H1 (cell line): Measurements from ENCODE around the gene TMEM250. TPM values are rescaled to one million over a fixed set of nuclear protein-coding genes. Genes with fewer than 3 reads are reported as not detected.
A peak's percentile ranks its signal among the peaks of the same experiment; 100 is the strongest.

Experiments used
- CTCF ChIA-PET: fragments of 300-600 bp; sonication (Branson Sonifier 250); formaldehyde crosslinking; loops from one replicate; lab custom pipeline; 2021; ENCODE audit not compliant: partially characterized antibody; lab: Charles Lee
- POLR2A ChIA-PET: fragments of 300-600 bp; sonication (Branson Sonifier 250); formaldehyde crosslinking; loops from one replicate; lab custom pipeline; 2021; ENCODE audit warnings: inconsistent platforms; ENCODE audit not compliant: partially characterized antibody; lab: Charles Lee
- DNase-seq, 2 experiments: peaks; one replicate each; pipeline versions ENCODE4 v3.0.0 to v3.0.0-alpha.2; 2010 to 2022; ENCODE audit warnings: low spot score in 2 of 2, low read depth in 1 of 2, mixed read lengths in 1 of 2
- FAIRE-seq: peaks from 2 replicates; lab custom pipeline; 2011; peaks lifted over from hg19 to GRCh38; lab: Jason Lieb, UNC
- H2AFZ ChIP-seq: 2 replicates; pipeline ENCODE4 v1.8.1; 2012; ENCODE audit warnings: low read length, inconsistent platforms
- H2AK5ac ChIP-seq: 2 replicates; pipeline ENCODE4 v1.6.1; 2013; ENCODE audit warnings: low read depth, low read length
- H2BK120ac ChIP-seq: replicated peaks from 2 replicates; pipeline ENCODE3; 2013; ENCODE audit warnings: low read depth, low read length, inconsistent platforms
- H2BK12ac ChIP-seq: 2 replicates; pipeline ENCODE4 v1.6.1; 2013; ENCODE audit warnings: low read depth, low read length
- H2BK15ac ChIP-seq: 2 replicates; pipeline ENCODE4 v1.6.1; 2013; ENCODE audit warnings: low read length
- H2BK20ac ChIP-seq: 2 replicates; pipeline ENCODE4 v1.6.1; 2013; ENCODE audit warnings: low read length
- H2BK5ac ChIP-seq: 2 replicates; pipeline ENCODE4 v1.6.1; 2013; ENCODE audit warnings: low read depth, low read length
- H3K14ac ChIP-seq: 2 replicates; pipeline ENCODE4 v1.6.1; 2013; ENCODE audit warnings: inconsistent platforms; ENCODE audit not compliant: insufficient read length
- H3K18ac ChIP-seq: 2 replicates; pipeline ENCODE4 v1.6.1; 2013; ENCODE audit warnings: low read length; ENCODE audit errors: extremely low read depth
- H3K23ac ChIP-seq: 2 replicates; pipeline ENCODE4 v1.6.1; 2013; ENCODE audit warnings: inconsistent platforms; ENCODE audit not compliant: insufficient read length
- H3K23me2 ChIP-seq: 2 replicates; pipeline ENCODE4 v1.6.1; 2013; ENCODE audit warnings: low read depth, low read length
- H3K27ac ChIP-seq: 2 replicates; pipeline ENCODE4 v1.6.1; 2011; ENCODE audit warnings: low read depth, low read length, inconsistent platforms
- H3K27me3 ChIP-seq, 4 experiments: replicated peaks in 1 of 4; 1 replicate in 1 of 4; 2 replicates in 3 of 4; pipeline versions ENCODE4 v1.6.1 to v1.8.1; 2011 to 2013; ENCODE audit warnings: low read length in 3 of 4, mild to moderate bottlenecking in 3 of 4, inconsistent platforms in 2 of 4, mixed read lengths in 2 of 4, moderate library complexity in 1 of 4; ENCODE audit not compliant: control insufficient read depth in 3 of 4, insufficient read depth in 3 of 4; ENCODE audit errors: extremely low read depth in 1 of 4
- H3K36me3 ChIP-seq, 4 experiments: 2 replicates each; pipeline versions ENCODE4 v1.6.1 to v1.8.1; 2011 to 2013; ENCODE audit warnings: mild to moderate bottlenecking in 4 of 4, low read length in 3 of 4, moderate library complexity in 2 of 4, control low read depth in 1 of 4, inconsistent platforms in 1 of 4; ENCODE audit not compliant: insufficient read depth in 4 of 4, control insufficient read depth in 2 of 4
- H3K4ac ChIP-seq: replicated peaks from 2 replicates; pipeline ENCODE3; 2013; ENCODE audit warnings: low read length, low read depth, mixed read lengths, inconsistent platforms; ENCODE audit not compliant: insufficient read length
- H3K4me1 ChIP-seq, 4 experiments: replicated peaks in 1 of 4; 1 replicate in 1 of 4; 2 replicates in 3 of 4; pipeline versions ENCODE4 v1.6.1 to v1.8.1; 2011 to 2013; ENCODE audit warnings: low read length in 3 of 4, inconsistent platforms in 2 of 4, mixed read lengths in 1 of 4; ENCODE audit not compliant: insufficient read depth in 4 of 4, control insufficient read depth in 3 of 4
- H3K4me2 ChIP-seq, 2 experiments: 2 replicates each; pipeline versions ENCODE4 v1.6.1 to v1.8.1; 2011 to 2013; ENCODE audit warnings: low read depth in 2 of 2, low read length in 2 of 2, control low read depth in 1 of 2, inconsistent platforms in 1 of 2, mild to moderate bottlenecking in 1 of 2; ENCODE audit not compliant: insufficient read depth in 1 of 2
- H3K4me3 ChIP-seq, 4 experiments: fragments of 200-600, 300-600 bp in 1 of 4; sonication (generic), shearing (Covaris generic), sonication (Bioruptor Twin) in 1 of 4; 2 replicates each; pipeline versions ENCODE4 v1.5.1 to v1.8.1; 2011 to 2016; ENCODE audit warnings: low read length in 4 of 4, low read depth in 3 of 4, control low read depth in 2 of 4, inconsistent platforms in 2 of 4, mild to moderate bottlenecking in 2 of 4, mixed read lengths in 1 of 4, moderate library complexity in 1 of 4; ENCODE audit not compliant: insufficient read depth in 2 of 4; ENCODE audit errors: extremely low read depth in 1 of 4
- H3K56ac ChIP-seq: replicated peaks from 2 replicates; pipeline ENCODE3; 2013; ENCODE audit warnings: low read depth, mild to moderate bottlenecking, mixed read lengths, low read length, inconsistent platforms; ENCODE audit not compliant: insufficient read length
- H3K79me1 ChIP-seq: 2 replicates; pipeline ENCODE4 v1.6.1; 2013; ENCODE audit warnings: low read depth, low read length, control low read depth
- H3K79me2 ChIP-seq, 2 experiments: 2 replicates each; pipeline versions ENCODE4 v1.6.1 to v1.8.1; 2012 to 2013; ENCODE audit warnings: low read length in 2 of 2, mild to moderate bottlenecking in 2 of 2, inconsistent platforms in 1 of 2; ENCODE audit not compliant: insufficient read depth in 2 of 2, control insufficient read depth in 1 of 2
- H3K9ac ChIP-seq, 4 experiments: replicated peaks in 1 of 4; 1 replicate in 1 of 4; 2 replicates in 3 of 4; pipeline versions ENCODE4 v1.6.1 to v1.8.1; 2011 to 2013; ENCODE audit warnings: low read depth in 3 of 4, low read length in 3 of 4, control low read depth in 2 of 4, mild to moderate bottlenecking in 2 of 4, moderate library complexity in 2 of 4, inconsistent platforms in 1 of 4; ENCODE audit errors: extremely low read depth in 1 of 4
- H3K9me3 ChIP-seq, 2 experiments: 2 replicates each; pipeline versions ENCODE4 v1.6.1 to v1.8.1; 2012 to 2013; ENCODE audit warnings: mild to moderate bottlenecking in 2 of 2, moderate library complexity in 2 of 2, control low read depth in 1 of 2, inconsistent platforms in 1 of 2, low read depth in 1 of 2, low read length in 1 of 2, mixed read lengths in 1 of 2; ENCODE audit not compliant: insufficient read depth in 2 of 2
- H4K20me1 ChIP-seq, 2 experiments: replicated peaks in 1 of 2; 2 replicates each; pipeline versions ENCODE3 to v1.8.1; 2011 to 2013; ENCODE audit warnings: inconsistent platforms in 2 of 2, low read length in 2 of 2, mild to moderate bottlenecking in 1 of 2; ENCODE audit not compliant: insufficient read depth in 2 of 2, control insufficient read depth in 1 of 2
- H4K5ac ChIP-seq: 2 replicates; pipeline ENCODE4 v1.6.1; 2013; ENCODE audit warnings: low read length, low read depth, mixed read lengths, inconsistent platforms; ENCODE audit not compliant: insufficient read length
- H4K8ac ChIP-seq: 2 replicates; pipeline ENCODE4 v1.8.0; 2013; ENCODE audit warnings: mild to moderate bottlenecking, moderate library complexity, low read length, inconsistent platforms; ENCODE audit not compliant: insufficient read depth; ENCODE audit errors: extremely low read depth
- H4K91ac ChIP-seq: replicated peaks from 2 replicates; pipeline ENCODE3; 2013; ENCODE audit warnings: low read length, mixed read lengths, inconsistent platforms; ENCODE audit not compliant: insufficient read length
- EZH2 ChIP-seq: fragments of 200-600 bp; sonication (generic); IDR thresholded peaks from 2 replicates; pipeline ENCODE4 v1.7.1; 2012; ENCODE audit warnings: low read depth, mild to moderate bottlenecking, moderate library complexity, low read length, inconsistent platforms; ENCODE audit not compliant: severe bottlenecking
- FOSL1 ChIP-seq: IDR thresholded peaks from 2 replicates; pipeline ENCODE4 v1.6.1; 2011; ENCODE audit warnings: mild to moderate bottlenecking, low read depth, low read length, moderate library complexity; ENCODE audit not compliant: insufficient read depth
- NRF1 ChIP-seq: IDR thresholded peaks from 2 replicates; pipeline ENCODE4 v1.6.1; 2011; ENCODE audit warnings: mild to moderate bottlenecking, low read depth, low read length, improper control_type of control experiment
- RNF2 ChIP-seq: fragments of 200-900, 300-1000 bp; sonication (generic); IDR thresholded peaks from 2 replicates; pipeline ENCODE4 v1.7.1; 2016; ENCODE audit warnings: borderline replicate concordance, low read depth, mild to moderate bottlenecking, antibody characterized with exemption, low read length; ENCODE audit not compliant: poor library complexity, severe bottlenecking; ENCODE audit errors: missing control alignments
- YY1 ChIP-seq: IDR thresholded peaks from 2 replicates; pipeline ENCODE4 v1.6.1; 2011; ENCODE audit warnings: low read depth, mild to moderate bottlenecking, low read length
- ZNF274 ChIP-seq: IDR thresholded peaks from 2 replicates; pipeline ENCODE4 v1.7.0; 2012; ENCODE audit warnings: low read length, borderline replicate concordance; ENCODE audit errors: extremely low read depth
- WGBS, 2 experiments: shearing (Covaris generic) in 1 of 2; methylation state at CpG; one replicate each; pipeline versions ENCODE4 v1.1.6 to v1.1.7; 2013 to 2015; ENCODE audit warnings: low lambda C conversion rate in 2 of 2, mixed read lengths in 2 of 2, inconsistent platforms in 1 of 2, low coverage in 1 of 2, missing lambda C conversion rate in 1 of 2; ENCODE audit not compliant: insufficient replicate concordance in 2 of 2, insufficient coverage in 1 of 2, insufficient read length in 1 of 2; ENCODE audit errors: extremely low coverage in 1 of 2, missing lambda C conversion rate in 1 of 2; 5-methylcytosine and 5-hydroxymethylcytosine counted together
- polyA plus RNA-seq, 7 experiments: library from polyadenylated mRNA; depleted of rRNA in 3 of 7; stranded (reverse) in 5 of 7; unstranded in 2 of 7; fragments of >200 nt in 5 of 7; fragments of 200-250 nt in 2 of 7; gene quantifications; 1 replicate in 5 of 7; 2 replicates in 1 of 7; 4 replicates in 1 of 7; pipeline versions ENCODE4 v1.2.1 to v1.2.3, GENCODE V29; 2011 to 2013; ENCODE audit warnings: missing spikeins in 2 of 7, mixed read lengths in 2 of 7
- total RNA-seq: library from RNA; stranded (reverse); fragmentation: NEBNext Ultra II Directional; extraction: Animal tissue kit (Norgen Biotek cat#: 25700); gene quantifications from 2 replicates; pipeline ENCODE4 v1.2.1, GENCODE V29; 2021

The TMEM250 gene
- total and polyA plus RNA-seq, 2 of the 8 experiments (the other 6 are each of a cell fraction or from before 2014, with no cell fraction given) = 22.3 to 34.9 TPM

GRCh38 chr9:136088939-136089696, 29.6 kb downstream of the TMEM250 start:
- peaks cover 3 to 5% of the 10 kb centered on the region in 2 experiments for H4K20me1 ChIP-seq
- no peaks in the 10 kb centered on the region for H3K9me3 ChIP-seq
- H2BK15ac ChIP-seq = no peak overlapping the region
- no peak overlapping the region for H3K4me3 ChIP-seq
- H3K79me2 ChIP-seq = peaks cover 0 to 6% of the 10 kb centered on the region in 2 experiments; a peak in 1 of 4 replicates
- WGBS, 2 experiments = 79% methylated on average over 16 of the region's 22 CpGs; no CpG with 5 or more reads in 1 of the 2 experiments
- H4K5ac ChIP-seq = no peak overlapping the region
- no peaks in the 10 kb centered on the region; the same call in 1 of the 2 replicates for H3K79me1 ChIP-seq
- no peak overlapping the region; the same call in 1 of the 2 replicates for H3K18ac ChIP-seq
- H3K14ac ChIP-seq = no peak overlapping the region
- H3K4me2 ChIP-seq = no peak overlapping the region
- ChIA-PET CTCF (interaction anchor here (0.9 to 1.6 kb wide), 3 partner anchors 16 to 42 kb away, joined by 4 to 6 read pairs (median 4); no protein-coding TSS in a partner anchor), POLR2A (interaction anchor here (1.1 kb wide), 1 partner anchor 22 kb away, joined by 4 read pairs; no protein-coding TSS in a partner anchor)
- peaks cover 0 to 38% (median 20%) of the 10 kb centered on the region in 4 experiments; a peak in 6 of 7 replicates for H3K4me1 ChIP-seq
- H3K23me2 ChIP-seq = peaks cover 3% of the 10 kb centered on the region; the same call in 1 of the 2 replicates
- H2BK5ac ChIP-seq = no peak overlapping the region; the same call in 1 of the 2 replicates
- H3K27me3 ChIP-seq = peaks cover 2 to 13% (median 10%) of the 10 kb centered on the region in 4 experiments; a peak in 6 of 7 replicates
- H3K23ac ChIP-seq = no peak overlapping the region
- no peak overlapping the region for H2AFZ ChIP-seq
- no peak overlapping the region for H4K91ac ChIP-seq
- no peaks in the 10 kb centered on the region for H3K36me3 ChIP-seq
- FAIRE-seq = no peak
- no peak overlapping the region for H2AK5ac ChIP-seq
- no peak for DNase-seq
- H2BK120ac ChIP-seq = no peak overlapping the region
- H3K27ac ChIP-seq = no peak overlapping the region
- H3K4ac ChIP-seq = peak overlapping the region; percentile 63
- H2BK12ac ChIP-seq = no peak overlapping the region
- peak overlapping the region; percentile 35; the same call in 1 of the 2 replicates for H4K8ac ChIP-seq
- no peak overlapping the region for H3K9ac ChIP-seq
- no peak overlapping the region for H2BK20ac ChIP-seq
- no peak overlapping the region for H3K56ac ChIP-seq
- no peak for TF ChIP-seq NRF1
- TF ChIP-seq FOSL1 = no peak
- TF ChIP-seq RNF2 = no peak
- TF ChIP-seq ZNF274 = no peak
- no peak for TF ChIP-seq YY1
- no peak for TF ChIP-seq EZH2
